ENCODE data around the gene KLHL35. TPM values are rescaled to one million over a fixed set of nuclear protein-coding genes. Genes with fewer than 3 reads are reported as not detected.

The KLHL35 gene
- total RNA-seq, 1 donor from 2014 or later = 1.0 TPM

- DNase-seq (ENCODE audit: low read depth in 2 of 2) = peak; percentile 88 to 96
Measured at GRCh38 chr11:75468534-75469340, 35.7 kb upstream of the KLHL35 start.

- no peak for DNase-seq (ENCODE audit: low read depth in 2 of 2)
Measured at GRCh38 chr11:75467881-75468280, 34.9 kb upstream of the KLHL35 start.

- DNase-seq (ENCODE audit: low read depth in 2 of 2) = no peak
Measured at GRCh38 chr11:75467311-75467710, 34.3 kb upstream of the KLHL35 start.

DNA sequence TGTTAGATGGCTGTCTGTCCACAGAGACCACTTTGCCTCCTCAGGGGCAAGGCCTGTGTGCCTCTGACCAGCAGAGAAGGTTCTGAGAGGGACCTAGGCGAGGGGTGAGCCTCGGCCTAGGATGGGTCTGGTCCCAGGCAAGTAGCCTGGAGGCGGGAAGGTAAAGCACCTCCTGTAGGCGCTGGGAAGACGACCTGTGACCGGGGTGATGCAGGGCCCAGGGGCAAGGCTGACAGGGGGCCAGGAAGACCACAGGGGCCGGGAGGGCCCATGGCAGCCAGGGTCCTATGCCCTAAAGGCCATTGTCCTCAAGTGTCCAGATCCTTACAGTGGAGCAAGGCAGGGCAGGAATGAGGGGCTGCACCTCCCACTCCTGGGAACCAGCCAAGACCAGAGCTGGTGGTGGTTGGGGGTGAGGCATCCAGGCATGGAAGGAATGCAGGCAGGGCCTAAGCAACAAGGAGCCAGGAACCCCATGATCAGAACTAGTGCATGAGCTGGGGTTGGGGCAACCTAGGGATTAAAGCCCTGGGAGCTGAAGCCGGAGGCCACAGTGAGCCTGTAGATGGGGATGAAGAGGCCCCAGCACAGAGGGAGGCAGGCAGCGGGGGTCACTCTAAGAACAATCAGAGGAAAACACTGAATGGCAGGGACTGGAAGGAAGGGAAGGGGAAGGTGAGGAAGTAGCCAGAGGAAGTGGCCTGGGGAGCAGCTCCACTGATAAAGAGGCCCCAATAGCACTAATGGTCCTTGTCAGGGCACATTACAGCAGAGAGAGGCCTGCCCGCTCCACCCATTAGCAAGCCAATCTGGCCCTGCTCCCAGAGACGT is 32.9 kb upstream of the KLHL35 start:
- peak; percentile 58 to 79 for DNase-seq (ENCODE audit: low read depth in 2 of 2)

DNA sequence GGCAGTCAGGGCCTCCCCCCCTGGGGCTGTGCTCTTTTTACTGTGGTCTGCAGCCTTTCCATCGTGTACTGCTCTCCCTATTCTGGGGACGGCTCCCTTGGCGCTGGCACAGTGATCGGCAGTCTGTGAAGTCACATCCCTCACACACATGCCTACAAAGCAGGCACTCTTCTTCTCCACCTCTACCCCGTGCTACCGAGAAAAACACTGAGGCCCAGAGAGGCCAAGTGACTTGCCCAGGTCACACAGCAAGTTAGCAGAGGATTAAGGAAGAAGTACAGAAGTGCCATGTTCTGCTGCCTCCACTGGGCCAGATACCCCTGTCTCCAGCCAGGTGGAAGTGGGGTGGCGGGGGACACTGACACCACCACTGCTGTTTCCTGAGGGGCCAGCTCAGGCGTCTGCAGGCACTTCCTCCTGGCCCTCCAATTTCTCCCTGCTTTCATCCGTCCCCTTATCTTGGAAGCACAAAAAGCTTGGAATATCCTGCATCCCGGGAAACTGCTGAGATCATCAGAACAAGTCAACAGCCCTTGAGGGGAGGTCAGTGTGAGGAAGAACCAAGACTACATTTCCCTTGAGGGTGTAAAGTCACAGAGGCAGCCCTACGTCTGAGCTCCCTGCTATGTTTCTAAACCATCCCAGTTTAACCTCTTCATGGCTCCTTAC is 30.2 kb upstream of the KLHL35 start:
- DNase-seq (ENCODE audit: low read depth in 2 of 2) = peak in 1 of 2 donors; percentile 60

DNA sequence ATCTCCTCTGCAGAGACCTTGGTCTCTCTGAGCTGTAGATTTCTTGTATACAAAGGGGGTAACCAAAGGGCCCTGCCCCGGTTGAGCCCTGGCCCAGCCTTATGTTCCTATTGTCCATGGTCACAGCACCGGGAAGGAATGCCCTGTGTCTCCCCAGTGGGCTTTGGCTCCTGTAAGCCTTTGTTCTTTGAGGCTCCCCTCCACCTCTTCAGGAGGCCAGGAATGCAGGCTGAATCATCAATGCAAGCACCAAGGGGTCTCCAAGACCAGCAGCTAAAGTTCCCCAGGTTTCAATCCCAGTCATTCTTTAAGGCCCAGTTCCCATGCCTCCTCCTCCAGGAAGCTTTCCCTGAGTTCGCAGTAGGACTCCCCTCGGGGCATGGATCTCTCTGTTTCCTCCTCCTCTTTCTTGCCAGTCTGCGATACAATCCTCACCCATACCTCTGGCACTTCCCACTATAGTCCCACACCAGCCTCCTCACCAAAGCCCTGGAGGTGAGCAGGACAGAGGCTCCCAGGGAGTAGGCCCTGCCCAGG is 29.2 kb upstream of the KLHL35 start:
- DNase-seq (ENCODE audit: low read depth in 2 of 2) = no peak

DNA sequence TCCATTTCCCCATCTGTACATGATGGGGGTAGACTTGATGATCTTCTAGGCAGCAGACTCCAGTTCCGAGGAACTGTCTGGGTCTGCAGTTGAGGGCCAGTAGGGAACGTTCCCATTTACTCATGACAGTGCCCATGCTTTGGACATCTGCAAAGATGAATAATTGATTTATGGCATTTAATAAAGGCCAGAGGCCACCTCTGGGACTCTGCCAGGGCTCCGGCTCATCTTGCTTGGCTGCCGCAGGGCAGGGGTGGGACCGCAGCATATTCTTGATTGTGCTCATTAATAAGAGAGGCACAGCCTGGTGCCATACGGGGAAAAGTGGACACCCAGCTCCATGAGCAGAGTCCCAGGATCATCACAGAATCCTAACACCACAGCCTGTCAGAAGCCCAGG is 28.1 kb upstream of the KLHL35 start:
- DNase-seq (ENCODE audit: low read depth in 2 of 2) = no peak

- no peak for DNase-seq (ENCODE audit: low read depth in 2 of 2)
Measured at GRCh38 chr11:75456596-75457183, 23.7 kb upstream of the KLHL35 start.

- DNase-seq (ENCODE audit: low read depth in 2 of 2) = no peak
Measured at GRCh38 chr11:75454987-75455386, 22.0 kb upstream of the KLHL35 start.

DNA sequence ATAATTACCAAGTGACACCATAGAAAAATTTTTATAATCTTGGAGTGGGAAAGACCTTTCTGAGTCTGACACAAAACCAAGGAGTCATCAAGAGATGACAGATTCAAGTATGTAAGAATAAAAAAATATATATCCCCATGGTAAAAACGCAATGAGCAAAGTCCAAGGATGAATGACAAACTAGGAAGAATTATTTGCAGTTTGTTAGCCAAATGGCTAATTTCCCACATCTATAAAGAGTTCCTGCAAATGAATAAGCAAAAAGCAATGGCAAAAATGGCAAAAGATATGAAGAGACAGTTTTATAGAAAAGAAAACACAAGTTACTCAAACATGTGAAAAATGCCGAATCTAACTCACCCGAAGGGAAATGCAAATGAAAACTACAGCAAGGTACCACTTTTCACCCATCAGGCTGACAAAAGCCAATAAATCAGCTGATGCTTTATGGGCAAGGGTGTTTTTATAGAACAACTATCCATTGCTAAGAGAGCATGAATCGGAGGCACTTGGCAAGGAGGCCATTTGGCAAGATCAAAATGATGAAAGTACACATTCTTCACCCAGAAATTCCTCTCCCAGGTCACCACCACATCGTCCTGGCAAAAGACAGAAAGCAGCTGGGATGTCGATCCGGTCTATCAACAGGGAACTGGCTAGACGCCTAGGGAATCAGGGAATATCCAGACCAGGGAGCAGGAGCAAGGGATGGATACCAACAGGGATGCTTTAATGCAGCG is 21.1 kb upstream of the KLHL35 start:
- DNase-seq (ENCODE audit: low read depth in 2 of 2) = no peak

DNA sequence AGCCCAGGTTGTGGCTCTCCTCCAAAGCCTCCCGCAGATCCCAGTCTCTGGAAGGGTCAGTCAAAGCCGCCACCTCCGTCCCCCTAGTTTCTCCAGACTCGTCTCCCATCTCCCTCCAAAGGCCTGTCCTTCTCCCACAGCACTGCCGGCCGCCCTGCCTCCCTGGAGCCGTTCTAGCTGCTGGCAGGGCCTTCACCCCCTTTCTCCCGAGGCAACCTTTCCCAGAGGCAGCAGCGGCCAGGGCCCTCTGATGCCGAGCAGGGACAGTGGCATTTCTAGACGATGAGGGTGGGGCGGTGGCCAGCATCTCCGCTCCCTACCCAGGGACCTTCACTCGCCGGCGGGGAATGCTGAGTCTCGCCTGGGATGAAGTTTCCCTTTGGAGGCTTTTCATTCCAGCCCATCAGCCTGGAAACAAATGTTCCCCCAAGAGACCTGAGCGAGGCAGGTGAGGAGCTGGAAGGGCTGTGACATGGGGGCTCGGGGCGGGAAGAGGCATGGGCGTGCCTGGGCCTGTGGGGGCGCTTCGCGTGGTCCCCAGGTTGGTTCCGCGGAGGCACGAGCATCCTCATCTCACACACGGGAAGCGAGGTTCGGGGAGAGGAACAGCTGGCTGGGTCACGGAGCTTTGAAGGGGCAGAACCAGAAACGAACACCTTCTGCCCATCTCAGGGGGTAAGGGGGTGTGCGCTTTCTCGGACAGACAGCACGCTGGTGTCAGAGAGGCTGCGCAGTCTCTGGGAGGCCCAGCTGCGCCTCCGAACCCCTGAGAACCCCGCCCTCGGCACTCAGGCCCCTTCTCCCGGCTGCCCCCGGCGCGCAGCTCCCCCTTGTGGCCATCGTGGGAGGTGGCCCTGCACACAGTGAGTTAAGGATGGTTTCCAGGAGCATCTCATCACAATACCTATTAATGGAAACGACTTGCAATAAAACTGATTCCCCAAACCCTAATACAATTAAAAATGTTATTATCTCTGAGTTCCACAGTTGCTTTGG is 18.1 kb upstream of the KLHL35 start:
- no peak for DNase-seq (ENCODE audit: low read depth in 2 of 2)

- DNase-seq (ENCODE audit: low read depth in 2 of 2) = no peak
Measured at GRCh38 chr11:75450236-75450635, 17.2 kb upstream of the KLHL35 start.

- no peak for DNase-seq (ENCODE audit: low read depth in 2 of 2)
Measured at GRCh38 chr11:75449776-75450175, 16.8 kb upstream of the KLHL35 start.

DNA sequence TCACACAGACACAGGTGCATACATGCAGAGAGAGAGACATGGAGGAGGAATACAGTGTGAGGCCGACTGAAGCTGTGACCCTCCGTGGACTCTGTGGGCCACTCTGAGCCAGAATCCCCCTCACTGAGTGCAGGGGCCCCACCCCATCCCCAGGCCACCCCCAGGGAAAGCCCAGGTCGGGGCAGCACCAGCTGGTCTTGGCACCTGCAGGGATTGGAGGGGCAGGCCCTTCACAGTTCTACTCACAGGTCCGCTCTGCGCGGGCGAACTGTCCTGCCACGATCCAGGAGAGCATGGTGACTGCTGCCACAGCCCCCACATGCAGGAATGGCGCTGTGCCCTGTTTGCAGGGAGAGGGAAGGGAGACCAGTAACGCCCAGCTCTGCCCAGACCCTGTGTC is 16.3 kb upstream of the KLHL35 start:
- DNase-seq (ENCODE audit: low read depth in 2 of 2) = no peak

- no peak for DNase-seq (ENCODE audit: low read depth in 2 of 2)
Measured at GRCh38 chr11:75447415-75447814, 14.4 kb upstream of the KLHL35 start.

GRCh38 chr11:75445315-75445953 is 12.4 kb upstream of the KLHL35 start:
- DNase-seq (ENCODE audit: low read depth in 2 of 2) = peak; percentile 37 to 61

- DNase-seq (ENCODE audit: low read depth in 2 of 2) = no peak
Measured at GRCh38 chr11:75443043-75443442, 10.0 kb upstream of the KLHL35 start.

DNA sequence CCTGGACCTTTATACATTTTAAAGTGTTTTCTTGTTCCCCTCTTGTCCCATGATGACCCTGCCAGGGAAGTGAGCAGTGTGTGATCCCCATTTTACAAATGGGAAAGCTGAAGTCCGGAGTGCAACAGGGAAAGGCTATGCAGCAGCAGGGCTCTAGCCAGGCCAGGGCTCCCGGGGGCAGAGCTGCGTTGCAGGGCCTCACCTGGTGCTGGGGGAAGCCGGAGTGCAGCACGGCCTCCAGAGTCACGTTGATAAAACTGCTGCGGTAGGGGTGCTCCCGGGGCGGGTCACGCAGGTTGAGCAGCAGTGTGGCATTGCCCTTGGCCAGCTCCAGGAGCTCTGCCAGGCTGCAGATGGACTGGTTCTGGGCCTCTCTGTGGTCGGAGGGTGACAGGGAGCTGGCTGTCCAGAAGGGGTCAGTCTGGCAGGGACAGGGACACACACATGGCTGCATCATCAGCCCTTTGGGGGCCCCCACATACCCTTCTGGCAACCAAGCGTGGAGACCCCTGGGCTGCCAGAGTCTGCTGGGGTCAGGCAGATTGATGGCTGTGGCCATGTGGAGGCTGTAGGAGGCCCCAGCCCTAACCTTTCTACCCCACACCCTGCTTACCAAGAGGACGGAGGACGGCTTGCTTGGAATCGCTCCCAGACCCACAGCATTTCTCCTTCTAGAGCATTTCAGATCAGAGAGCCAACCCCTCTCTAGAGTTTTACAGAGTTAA is 9.3 kb upstream of the KLHL35 start:
- no peak for DNase-seq (ENCODE audit: low read depth in 2 of 2)

DNA sequence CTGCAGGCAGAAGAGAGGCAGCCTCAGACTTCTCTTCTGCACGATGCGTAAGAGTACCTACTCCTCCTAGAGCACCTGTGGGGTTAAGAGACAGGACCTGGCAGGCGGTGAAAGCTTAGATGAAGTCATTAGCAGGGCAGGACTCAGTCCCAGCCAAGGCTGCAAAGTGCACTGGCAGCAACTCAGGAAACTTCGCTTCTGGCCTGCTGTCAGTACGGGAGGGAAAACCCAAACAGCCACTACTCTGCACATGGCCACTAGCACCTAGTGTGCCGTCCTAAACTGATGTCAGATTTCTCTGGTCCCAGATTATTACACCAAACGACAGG is 8.8 kb upstream of the KLHL35 start:
- DNase-seq (ENCODE audit: low read depth in 2 of 2) = no peak
